ENCODE results near the gene HOXB2. TPM values are rescaled to one million over a fixed set of nuclear protein-coding genes. Genes with fewer than 3 reads are reported as not detected.

HOXB2 gene
- total and polyA plus RNA-seq, 2 of the 8 experiments (the other 6 are each of a cell fraction or from before 2014, with no cell fraction given): not detected

DNA sequence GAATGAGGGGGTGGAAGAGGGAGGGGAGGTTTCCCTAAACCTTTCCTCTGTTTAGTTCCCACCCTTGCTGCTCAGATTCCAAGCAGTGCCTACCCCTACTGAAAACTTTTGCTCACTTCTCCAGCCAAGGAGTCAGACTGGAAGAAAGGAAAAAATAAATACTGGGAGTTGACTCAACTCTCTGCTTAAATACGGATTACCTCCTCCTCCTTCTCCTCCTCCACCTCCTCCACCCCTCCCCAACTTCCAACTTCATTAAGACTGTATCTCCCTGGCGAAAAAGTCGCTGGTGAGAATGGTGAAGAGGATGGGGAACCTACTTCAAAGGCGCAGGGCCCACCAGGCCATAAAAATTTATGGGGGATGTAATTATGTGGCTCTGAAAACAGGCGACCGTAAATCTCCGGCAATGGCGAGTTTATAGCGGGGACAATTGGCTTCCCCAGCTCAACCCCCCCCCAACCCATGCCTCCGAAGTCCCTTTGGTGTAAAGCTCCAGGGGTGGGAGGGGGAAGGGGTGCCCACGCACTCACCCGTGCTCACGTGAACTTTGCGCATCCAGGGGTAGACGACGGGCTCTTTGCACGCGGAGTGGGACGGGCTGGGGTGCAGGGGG is 32.5 kb upstream of the HOXB2 start:
- H3K4me3 ChIP-seq (ENCODE audit: extremely low read depth in 1 of 4, insufficient read depth in 2 of 4, low read depth in 3 of 4, low read length in 4 of 4): peak overlapping the region in 1 of 4 experiments; percentile 22; a peak in 1 of 8 replicates
- no peaks in the 10 kb centered on the region for H3K79me2 ChIP-seq (ENCODE audit: control insufficient read depth in 1 of 2, insufficient read depth in 2 of 2, low read length in 2 of 2)

More for the DNA sequence above, 32.5 kb upstream of the HOXB2 start:
- DNase-seq (ENCODE audit: low read depth in 1 of 2, low spot score in 2 of 2) (no peak), FAIRE-seq (no peak)
- H4K91ac ChIP-seq (replicated peaks; ENCODE audit: insufficient read length, low read length): no peak overlapping the region
- H3K4me1 ChIP-seq (replicated peaks in 1 of 4; ENCODE audit: control insufficient read depth in 3 of 4, insufficient read depth in 4 of 4, low read length in 3 of 4): peaks cover 0 to 13% (median 4%) of the 10 kb centered on the region in 4 experiments; a peak in 5 of 7 replicates
- H2BK20ac ChIP-seq (ENCODE audit: low read length): no peak overlapping the region
- no peak overlapping the region for H3K9ac ChIP-seq (replicated peaks in 1 of 4; ENCODE audit: extremely low read depth in 1 of 4, low read depth in 3 of 4, low read length in 3 of 4)
- peaks cover 99 to 100% (median 100%) of the 10 kb centered on the region in 4 experiments for H3K27me3 ChIP-seq (replicated peaks in 1 of 4; ENCODE audit: control insufficient read depth in 3 of 4, extremely low read depth in 1 of 4, insufficient read depth in 3 of 4, low read length in 3 of 4)
- no peaks in the 10 kb centered on the region for H3K9me3 ChIP-seq (ENCODE audit: insufficient read depth in 2 of 2, low read depth in 1 of 2, low read length in 1 of 2)
- no peak overlapping the region for H4K8ac ChIP-seq (ENCODE audit: extremely low read depth, insufficient read depth, low read length)
- no peak overlapping the region for H3K18ac ChIP-seq (ENCODE audit: extremely low read depth, low read length)
- no peaks in the 10 kb centered on the region for H3K23me2 ChIP-seq (ENCODE audit: low read depth, low read length)
- CTCF ChIA-PET (ENCODE audit: partially characterized antibody): interaction anchor here (1.4 kb wide), 1 partner anchor 14 kb away, joined by 4 read pairs; no protein-coding TSS in a partner anchor
- no peak overlapping the region for H2AK5ac ChIP-seq (ENCODE audit: low read depth, low read length)
- H3K14ac ChIP-seq (ENCODE audit: insufficient read length): no peak overlapping the region
- POLR2A ChIA-PET (ENCODE audit: partially characterized antibody): no interaction called here
- no peak overlapping the region for H2BK15ac ChIP-seq (ENCODE audit: low read length)
- H3K27ac ChIP-seq (ENCODE audit: low read depth, low read length): no peak overlapping the region
- H4K20me1 ChIP-seq (replicated peaks in 1 of 2; ENCODE audit: control insufficient read depth in 1 of 2, insufficient read depth in 2 of 2, low read length in 2 of 2): peaks cover 19 to 41% of the 10 kb centered on the region in 2 experiments
- H2AFZ ChIP-seq (ENCODE audit: low read length): no peak overlapping the region
- no peak overlapping the region for H4K5ac ChIP-seq (ENCODE audit: insufficient read length, low read depth, low read length)
- no peaks in the 10 kb centered on the region for H3K79me1 ChIP-seq (ENCODE audit: low read depth, low read length)
- no peak overlapping the region for H2BK5ac ChIP-seq (ENCODE audit: low read depth, low read length)
- H3K56ac ChIP-seq (replicated peaks; ENCODE audit: insufficient read length, low read depth, low read length): no peak overlapping the region
- H3K36me3 ChIP-seq (ENCODE audit: control insufficient read depth in 2 of 4, insufficient read depth in 4 of 4, low read length in 3 of 4): peaks cover 0 to 6% (median 0%) of the 10 kb centered on the region in 4 experiments; a peak in 1 of 8 replicates
- H2BK120ac ChIP-seq (replicated peaks; ENCODE audit: low read depth, low read length): no peak overlapping the region
- H3K23ac ChIP-seq (ENCODE audit: insufficient read length): no peak overlapping the region
- no peak overlapping the region for H3K4ac ChIP-seq (replicated peaks; ENCODE audit: insufficient read length, low read depth, low read length)
- H3K4me2 ChIP-seq (ENCODE audit: insufficient read depth in 1 of 2, low read depth in 2 of 2, low read length in 2 of 2): peak overlapping the region in 1 of 2 experiments; percentile 48; a peak in 2 of 4 replicates
- no peak overlapping the region for H2BK12ac ChIP-seq (ENCODE audit: low read depth, low read length)
- 13% methylated on average over 9 of the region's 19 CpGs; no CpG with 5 or more reads in 1 of the 2 experiments for WGBS, 2 experiments (ENCODE audit: extremely low coverage in 1 of 2, insufficient coverage in 1 of 2, insufficient read length in 1 of 2, insufficient replicate concordance in 2 of 2, low coverage in 1 of 2, low lambda C conversion rate in 2 of 2, missing lambda C conversion rate in 1 of 2)
- peak; percentile 93 for TF ChIP-seq EZH2 (IDR thresholded peaks at IDR 0.05; ENCODE audit: low read depth, low read length, severe bottlenecking)
- TF ChIP-seq CREB1 (IDR thresholded peaks at IDR 0.05): no peak
- TF ChIP-seq ATF3 (IDR thresholded peaks at IDR 0.05; ENCODE audit: insufficient read depth, low read depth, low read length): no peak
- peak; percentile 43 for TF ChIP-seq RNF2 (IDR thresholded peaks at IDR 0.05; ENCODE audit: borderline replicate concordance, low read depth, low read length, missing control alignments, poor library complexity, severe bottlenecking)
- no peak for TF ChIP-seq HDAC6 (IDR thresholded peaks at IDR 0.05; ENCODE audit: low read depth, low read length)
- peak; percentile 73; the same call in 1 of the 2 replicates for TF ChIP-seq CBX8 (IDR thresholded peaks at IDR 0.05; ENCODE audit: borderline replicate concordance, low read depth, low read length)
- no peak for TF ChIP-seq EGR1 (IDR thresholded peaks at IDR 0.05; ENCODE audit: borderline replicate concordance, low read depth, low read length)
- TF ChIP-seq POU5F1 (IDR thresholded peaks at IDR 0.05; ENCODE audit: low read depth, low read length): no peak
- peak; percentile 91 for TF ChIP-seq SUZ12 (IDR thresholded peaks at IDR 0.05; ENCODE audit: low read length)
